Measurements from ENCODE around the gene AGAP2.
A peak's percentile ranks its signal among the peaks of the same experiment; 100 is the strongest.

The AGAP2 gene

DNA sequence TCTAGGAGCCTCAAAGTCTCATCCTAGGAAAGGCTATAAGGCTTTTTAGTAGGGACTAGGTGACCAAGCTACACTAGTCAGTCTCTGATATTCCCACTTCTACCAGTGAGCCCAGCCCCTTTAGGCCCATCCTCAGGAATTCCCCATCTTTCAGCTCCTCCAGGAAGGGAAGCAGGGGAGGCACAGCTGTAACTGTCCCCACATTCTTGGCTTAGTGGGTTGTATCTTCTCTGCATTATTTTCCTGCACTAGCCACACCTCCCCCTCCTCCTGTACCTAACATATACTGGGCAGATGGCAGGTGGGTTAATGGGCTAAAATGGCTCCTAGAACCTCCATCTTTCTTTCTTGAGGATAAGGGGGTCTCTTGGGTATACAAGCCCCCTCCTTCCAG, 28.8 kb upstream of the AGAP2 start:
- no peak for DNase-seq

DNA sequence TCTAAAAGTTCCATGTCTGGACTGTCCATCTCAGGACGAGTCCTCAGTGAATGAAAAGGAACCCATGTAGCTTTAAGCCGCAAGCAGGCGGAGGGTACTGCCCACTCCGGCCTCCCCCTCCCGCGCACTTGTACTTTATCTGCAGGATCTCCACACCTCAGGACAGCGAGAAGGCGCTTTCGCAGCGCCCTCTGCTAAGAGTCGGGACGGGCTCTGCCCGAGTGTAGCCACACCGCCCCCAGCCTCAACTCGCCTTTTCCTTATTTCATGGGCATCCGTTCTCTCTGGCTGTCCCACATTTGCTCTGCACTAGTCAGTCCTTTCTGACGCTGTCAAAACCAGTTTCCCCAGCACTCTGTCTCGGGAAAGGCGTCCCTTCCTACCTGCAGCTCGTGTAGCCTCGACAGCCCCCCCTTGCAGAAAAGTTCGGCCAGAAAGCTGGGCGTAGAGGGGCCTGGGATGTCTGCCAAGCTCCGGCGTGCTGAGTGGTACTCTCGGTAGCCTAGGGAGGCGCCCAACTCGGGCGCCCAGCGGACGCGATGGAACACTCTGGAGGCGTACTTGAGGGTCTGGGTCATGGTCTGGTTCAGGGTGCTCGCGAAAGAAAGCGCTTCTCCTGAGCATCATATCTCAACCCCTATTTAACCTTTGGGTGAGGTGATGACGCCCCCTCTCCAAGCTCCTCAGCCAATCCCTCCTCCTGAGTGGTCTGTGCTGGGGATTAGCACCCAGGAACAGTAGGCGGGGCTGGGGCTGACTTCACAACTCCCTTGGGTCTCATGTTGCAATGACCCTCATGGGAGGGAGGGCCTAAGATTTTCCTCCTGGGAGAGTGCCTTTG, 28.1 kb upstream of the AGAP2 start, which contains the start of gene CYP27B1:
TSS of gene CYP27B1 (minus strand) at position 615 of the 841 bp plus-strand sequence. CDS start at position 578, 37 bp downstream.
- no peak for DNase-seq

GRCh38 chr12:57765698-57766463, 27.3 kb upstream of the AGAP2 start:
- no peak for DNase-seq

DNA sequence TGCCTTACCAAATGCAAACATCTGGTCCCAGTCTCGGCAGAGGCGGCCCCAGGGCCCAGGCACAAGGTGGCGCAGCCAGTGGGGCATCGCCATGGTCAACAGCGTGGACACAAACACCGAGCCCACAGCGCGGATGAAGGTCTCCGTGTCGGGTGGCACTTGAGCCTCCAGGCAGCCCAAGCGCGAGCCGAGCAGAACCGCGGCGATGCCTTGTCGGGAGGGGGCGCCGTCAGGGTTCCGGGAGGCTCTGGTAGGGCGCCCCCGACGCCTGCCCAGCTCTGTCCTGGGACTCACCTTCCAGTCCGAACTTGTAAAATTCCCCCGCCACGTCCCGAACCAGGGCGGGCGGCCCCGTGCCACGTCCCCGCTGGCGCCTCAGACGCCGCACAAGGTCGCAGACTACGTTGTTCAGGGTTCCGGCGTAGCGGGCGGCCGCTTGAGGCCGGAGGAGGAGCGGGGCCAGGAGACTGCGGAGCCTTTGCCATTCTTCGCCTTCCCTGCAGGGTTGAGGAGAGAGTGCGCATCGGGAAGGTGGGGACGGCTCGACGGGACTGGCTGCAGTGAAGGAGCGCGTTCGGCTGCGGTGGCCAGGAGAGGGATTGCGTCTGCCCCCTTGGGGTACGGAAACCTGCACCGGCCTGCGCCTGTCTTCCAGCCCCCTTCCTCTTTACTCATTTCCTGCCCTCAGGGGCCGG, 26.6 kb upstream of the AGAP2 start:
- peak; percentile 72 for DNase-seq

GRCh38 chr12:57764662-57765002, 26.1 kb upstream of the AGAP2 start:
- DNase-seq: no peak

DNA sequence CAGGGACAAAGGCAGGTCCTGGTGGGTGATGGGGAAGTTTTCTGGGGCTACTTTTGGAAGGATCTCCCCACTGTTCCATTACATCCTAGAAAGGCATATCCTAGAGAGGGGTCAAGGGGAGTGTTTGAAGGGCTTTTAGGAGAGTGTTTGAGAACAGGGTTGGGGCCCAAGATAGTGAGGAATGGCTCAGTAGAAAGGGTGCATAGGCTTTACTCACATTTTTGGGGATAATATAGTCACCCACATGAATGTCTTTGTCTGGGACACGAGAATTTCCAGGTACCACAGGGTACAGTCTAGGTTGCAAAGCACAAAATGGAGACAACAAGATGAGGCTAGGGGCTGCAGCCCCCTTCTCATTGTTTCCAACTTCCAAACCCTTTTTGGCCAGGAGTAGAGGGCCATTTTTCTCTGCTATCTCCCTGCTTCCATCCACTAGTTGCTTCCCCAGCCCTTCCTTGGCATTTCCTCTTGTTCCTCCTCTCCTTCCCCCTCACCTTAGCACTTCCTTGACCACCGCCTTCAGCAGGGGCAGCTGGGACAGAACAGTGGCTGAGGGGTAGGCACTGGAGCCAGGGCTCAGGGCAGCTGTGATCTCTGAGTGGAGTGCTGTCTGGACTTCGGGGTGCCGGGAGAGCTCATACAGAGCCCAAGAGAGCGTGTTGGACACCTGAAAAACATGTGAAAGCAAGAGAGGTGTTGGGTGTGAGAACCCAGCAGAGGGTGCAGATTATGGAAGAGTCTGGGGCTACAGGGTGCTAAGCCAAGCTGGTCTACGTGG, 25.5 kb upstream of the AGAP2 start:
- DNase-seq: no peak

DNA sequence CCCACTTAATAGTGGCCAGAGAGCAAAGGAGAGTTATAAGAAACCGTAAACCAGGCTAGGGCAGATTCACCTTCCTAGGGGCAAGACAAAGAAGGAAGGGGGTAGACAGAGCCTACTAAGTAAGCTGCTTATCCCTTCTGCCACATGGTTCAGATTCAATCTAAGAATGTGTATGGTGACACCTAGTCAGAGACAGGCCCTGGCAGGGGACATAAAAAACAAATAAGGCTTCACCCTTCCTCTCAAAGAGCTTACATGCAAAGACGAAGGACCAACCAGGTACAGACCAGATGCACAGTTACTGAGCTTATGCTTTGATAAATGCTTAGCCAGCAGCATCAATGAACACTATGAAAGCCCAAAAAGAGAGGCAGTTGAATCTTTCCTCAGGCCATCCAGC, 23.9 kb upstream of the AGAP2 start:
- DNase-seq: no peak

GRCh38 chr12:57761391-57761998, 23.0 kb upstream of the AGAP2 start:
- no peak for DNase-seq

- no peak for DNase-seq
Measured at GRCh38 chr12:57760347-57760982, 21.9 kb upstream of the AGAP2 start.

DNA sequence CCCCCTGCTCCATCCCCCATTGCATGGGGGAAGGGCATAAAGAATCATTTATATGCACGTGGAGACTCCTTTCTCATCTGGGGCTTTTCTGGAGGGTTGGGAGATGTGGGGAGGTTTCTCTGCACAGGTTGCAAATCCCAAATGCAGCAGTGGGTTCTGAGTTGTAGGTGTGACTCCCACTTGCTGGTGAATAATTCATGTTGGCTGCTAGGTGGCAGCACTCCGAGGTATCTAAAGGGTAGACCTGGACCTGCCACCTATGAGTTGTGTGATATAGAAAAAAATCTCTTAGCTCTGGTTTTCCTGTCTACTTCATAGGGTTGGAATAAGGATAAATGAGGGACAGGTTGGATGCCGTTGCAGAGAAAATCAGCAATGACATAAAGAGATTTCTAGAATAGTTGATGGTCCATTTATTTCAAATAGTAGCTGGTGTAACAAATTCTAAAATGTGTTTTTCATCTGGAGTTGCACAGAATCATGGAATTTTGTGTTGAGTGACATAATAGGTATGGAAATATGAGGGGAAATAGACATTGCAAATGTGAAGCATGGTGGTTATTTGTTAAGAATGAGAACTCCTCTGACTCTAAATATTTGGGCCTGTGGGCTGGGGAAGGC, 20.9 kb upstream of the AGAP2 start:
- DNase-seq: peak; percentile 62

- no peak for DNase-seq
Measured at GRCh38 chr12:57758552-57759359, 20.2 kb upstream of the AGAP2 start.

DNA sequence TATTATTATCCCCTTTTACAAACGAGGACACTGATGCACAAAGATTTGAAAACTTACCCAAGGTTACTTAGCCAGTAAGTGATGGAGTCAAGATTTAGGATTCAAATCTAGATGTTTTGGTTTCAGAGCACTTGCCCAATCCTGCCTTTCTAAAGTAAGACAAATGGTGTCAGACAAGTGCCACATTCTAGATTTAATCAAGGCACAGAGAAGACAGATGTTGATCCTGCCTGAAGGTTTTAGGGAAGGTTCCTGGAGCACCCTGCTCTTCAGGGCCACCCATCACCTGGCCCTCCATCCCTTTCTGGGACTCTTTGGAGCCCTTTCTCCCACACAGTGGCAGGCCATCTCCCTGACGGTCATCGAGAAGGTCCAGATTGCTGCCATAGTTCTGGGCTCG, 19.2 kb upstream of the AGAP2 start:
- DNase-seq: no peak

GRCh38 chr12:57756406-57757341, 18.1 kb upstream of the AGAP2 start:
- DNase-seq: peak; percentile 79

GRCh38 chr12:57755454-57756372, 17.2 kb upstream of the AGAP2 start:
- peak; percentile 56 for DNase-seq

GRCh38 chr12:57755194-57755453, 16.6 kb upstream of the AGAP2 start:
- no peak for DNase-seq

- DNase-seq: peak; percentile 96
Measured at GRCh38 chr12:57754411-57755193, 16.1 kb upstream of the AGAP2 start, which contains the start of gene MARCHF9. MARCHF9 (plus strand) TSS chr12:57755103; CDS start chr12:57755529, 426 bp downstream.

DNA sequence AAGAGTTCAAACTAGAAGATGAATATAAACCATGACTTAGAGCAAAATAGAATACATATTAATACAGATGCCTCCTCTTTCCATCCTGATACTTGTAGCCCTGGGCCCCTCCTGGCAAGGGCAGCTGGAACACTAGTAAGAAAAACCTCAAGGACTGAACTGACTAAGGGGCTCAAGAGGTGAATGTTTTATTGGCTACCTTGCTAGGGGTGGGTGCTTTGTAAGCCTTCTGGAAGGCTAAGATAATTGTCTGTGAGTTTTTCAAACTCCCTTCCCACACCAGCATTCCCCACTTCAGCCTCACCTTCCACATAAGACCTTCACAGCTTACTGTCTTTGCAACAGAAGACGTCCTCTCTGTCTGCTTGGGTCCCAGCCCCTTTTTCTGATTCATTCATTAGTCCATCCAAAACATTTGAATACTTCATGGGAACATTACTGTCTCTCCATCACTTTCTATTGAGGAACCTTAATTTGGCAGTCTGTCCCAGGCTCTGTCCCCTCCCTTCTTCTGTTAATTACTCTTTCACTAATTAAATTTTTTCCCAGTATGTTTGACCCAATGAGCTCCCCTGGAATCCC, 15.3 kb upstream of the AGAP2 start:
- no peak for DNase-seq

All from CD4-positive, alpha-beta T cell treated with Interleukin-17A for 4 hours (primary cell).